Activated naive CD8-positive, alpha-beta T cell treated with anti-CD3 and anti-CD28 coated beads, Interleukin-2, amount 50 U/mL, for 24 hours (primary cell): ENCODE results near the gene LSM3.
A peak's percentile ranks its signal among the peaks of the same experiment; 100 is the strongest.

ENCODE experiments used
- ATAC-seq: fragments of 150-1000 bp; cut with Tn5 transposase; one replicate; pipeline ENCODE4 v1.10.0; 2021
- DNase-seq: peaks from one replicate; pipeline ENCODE4 v3.0.0; 2021
- H3K27ac Mint-ChIP-seq: one replicate; pipeline ENCODE4 v1.8.0; 2021; ENCODE audit warnings: mild to moderate bottlenecking, mixed read lengths
- H3K27me3 Mint-ChIP-seq: one replicate; pipeline ENCODE4 v1.8.0; 2021; ENCODE audit warnings: mixed read lengths
- H3K36me3 Mint-ChIP-seq: one replicate; pipeline ENCODE4 v1.8.0; 2021; ENCODE audit warnings: low read depth, mixed read lengths
- H3K4me1 Mint-ChIP-seq: one replicate; pipeline ENCODE4 v1.8.0; 2021; ENCODE audit warnings: mixed read lengths
- H3K4me3 Mint-ChIP-seq: one replicate; pipeline ENCODE4 v1.8.0; 2021; ENCODE audit warnings: mild to moderate bottlenecking, moderate library complexity, mixed read lengths
- H3K9me3 Mint-ChIP-seq: one replicate; pipeline ENCODE4 v1.8.0; 2021; ENCODE audit warnings: mixed read lengths

LSM3 gene

GRCh38 chr3:14183015-14183577 lies 4.5 kb downstream of the LSM3 start:
- Mint-ChIP-seq H3K27me3 (no peaks in the 10 kb centered on the region), H3K36me3 (peaks cover 40% of the 10 kb centered on the region), H3K9me3 (no peaks in the 10 kb centered on the region), H3K27ac (no peak overlapping the region), H3K4me1 (peaks cover 46% of the 10 kb centered on the region), H3K4me3 (no peak overlapping the region)
- ATAC-seq (no peak), DNase-seq (no peak)

- peaks cover 65% of the 10 kb centered on the region for H3K36me3 Mint-ChIP-seq
- H3K9me3 Mint-ChIP-seq, result no peaks in the 10 kb centered on the region
- H3K27ac Mint-ChIP-seq, result no peak overlapping the region
- ATAC-seq, result no peak
- H3K4me1 Mint-ChIP-seq, result peaks cover 58% of the 10 kb centered on the region
- H3K27me3 Mint-ChIP-seq, result no peaks in the 10 kb centered on the region
- no peak overlapping the region for H3K4me3 Mint-ChIP-seq
- no peak for DNase-seq
These were observed 8.3 kb downstream of the LSM3 start for GRCh38 chr3:14186854-14187458.

- Mint-ChIP-seq H3K4me1 (peaks cover 59% of the 10 kb centered on the region), H3K9me3 (no peaks in the 10 kb centered on the region), H3K27me3 (no peaks in the 10 kb centered on the region), H3K27ac (no peak overlapping the region), H3K36me3 (peaks cover 54% of the 10 kb centered on the region), H3K4me3 (no peak overlapping the region)
- ATAC-seq (no peak), DNase-seq (no peak)
These were observed 9.6 kb downstream of the LSM3 start for GRCh38 chr3:14188041-14188754.

GRCh38 chr3:14194865-14195264 lies 16.2 kb downstream of the LSM3 start:
- ATAC-seq (no peak), DNase-seq (no peak)
- Mint-ChIP-seq H3K4me3 (no peak overlapping the region), H3K9me3 (no peaks in the 10 kb centered on the region), H3K36me3 (peaks cover 58% of the 10 kb centered on the region), H3K4me1 (peaks cover 35% of the 10 kb centered on the region), H3K27ac (no peak overlapping the region), H3K27me3 (no peaks in the 10 kb centered on the region)

- Mint-ChIP-seq H3K27me3 (no peaks in the 10 kb centered on the region), H3K4me1 (no peaks in the 10 kb centered on the region), H3K36me3 (peaks cover 42% of the 10 kb centered on the region), H3K27ac (no peak overlapping the region), H3K9me3 (no peaks in the 10 kb centered on the region), H3K4me3 (no peak overlapping the region)
- ATAC-seq (no peak), DNase-seq (no peak)
These were observed 21.0 kb downstream of the LSM3 start for GRCh38 chr3:14199641-14200040.

- no peak for ATAC-seq
- Mint-ChIP-seq H3K36me3 (peaks cover 38% of the 10 kb centered on the region), H3K27me3 (no peaks in the 10 kb centered on the region), H3K4me3 (no peak overlapping the region), H3K27ac (no peak overlapping the region), H3K4me1 (no peaks in the 10 kb centered on the region), H3K9me3 (no peaks in the 10 kb centered on the region)
- DNase-seq, result no peak
These were observed 21.7 kb downstream of the LSM3 start for GRCh38 chr3:14200276-14200675.

- DNase-seq, result no peak
- ATAC-seq, result no peak
- H3K4me1 Mint-ChIP-seq, result no peaks in the 10 kb centered on the region
- H3K4me3 Mint-ChIP-seq, result no peak overlapping the region
- H3K27me3 Mint-ChIP-seq, result no peaks in the 10 kb centered on the region
- H3K36me3 Mint-ChIP-seq, result peaks cover 36% of the 10 kb centered on the region
- no peak overlapping the region for H3K27ac Mint-ChIP-seq
- H3K9me3 Mint-ChIP-seq, result no peaks in the 10 kb centered on the region
These were observed 22.2 kb downstream of the LSM3 start for GRCh38 chr3:14200841-14201240.

GRCh38 chr3:14201940-14202684 lies 23.5 kb downstream of the LSM3 start:
- peaks cover 26% of the 10 kb centered on the region for H3K36me3 Mint-ChIP-seq
- DNase-seq (no peak), ATAC-seq (no peak)
- no peak overlapping the region for H3K4me3 Mint-ChIP-seq
- H3K9me3 Mint-ChIP-seq, result no peaks in the 10 kb centered on the region
- H3K27ac Mint-ChIP-seq, result no peak overlapping the region
- no peaks in the 10 kb centered on the region for H3K27me3 Mint-ChIP-seq
- H3K4me1 Mint-ChIP-seq, result no peaks in the 10 kb centered on the region

- ATAC-seq, result no peak
- Mint-ChIP-seq H3K9me3 (no peaks in the 10 kb centered on the region), H3K36me3 (peaks cover 18% of the 10 kb centered on the region), H3K4me3 (no peak overlapping the region), H3K4me1 (no peaks in the 10 kb centered on the region), H3K27ac (no peak overlapping the region), H3K27me3 (no peaks in the 10 kb centered on the region)
- no peak for DNase-seq
These were observed 24.4 kb downstream of the LSM3 start for GRCh38 chr3:14202874-14203520.

- Mint-ChIP-seq H3K4me3 (no peak overlapping the region), H3K36me3 (peaks cover 14% of the 10 kb centered on the region), H3K27me3 (no peaks in the 10 kb centered on the region), H3K27ac (no peak overlapping the region), H3K4me1 (no peaks in the 10 kb centered on the region), H3K9me3 (no peaks in the 10 kb centered on the region)
- peak; percentile 46 for ATAC-seq
- DNase-seq, result peak; percentile 33
These were observed 25.0 kb downstream of the LSM3 start for GRCh38 chr3:14203521-14204079.

- no peak for DNase-seq
- Mint-ChIP-seq H3K36me3 (peaks cover 4% of the 10 kb centered on the region), H3K27ac (no peak overlapping the region), H3K27me3 (no peaks in the 10 kb centered on the region), H3K9me3 (no peaks in the 10 kb centered on the region), H3K4me1 (no peaks in the 10 kb centered on the region), H3K4me3 (no peak overlapping the region)
- ATAC-seq, result no peak
These were observed 26.1 kb downstream of the LSM3 start for GRCh38 chr3:14204515-14205284.

GRCh38 chr3:14206548-14207177 lies 28.0 kb downstream of the LSM3 start:
- DNase-seq (no peak), ATAC-seq (no peak)
- H3K4me3 Mint-ChIP-seq, result no peak overlapping the region
- no peaks in the 10 kb centered on the region for H3K27me3 Mint-ChIP-seq
- peaks cover 2% of the 10 kb centered on the region for H3K36me3 Mint-ChIP-seq
- no peaks in the 10 kb centered on the region for H3K9me3 Mint-ChIP-seq
- no peaks in the 10 kb centered on the region for H3K4me1 Mint-ChIP-seq
- H3K27ac Mint-ChIP-seq, result no peak overlapping the region

- H3K4me3 Mint-ChIP-seq, result no peak overlapping the region
- H3K36me3 Mint-ChIP-seq, result peaks cover 2% of the 10 kb centered on the region
- H3K27me3 Mint-ChIP-seq, result no peaks in the 10 kb centered on the region
- H3K4me1 Mint-ChIP-seq, result no peaks in the 10 kb centered on the region
- no peaks in the 10 kb centered on the region for H3K9me3 Mint-ChIP-seq
- DNase-seq (no peak), ATAC-seq (no peak)
- H3K27ac Mint-ChIP-seq, result no peak overlapping the region
These were observed 29.6 kb downstream of the LSM3 start for GRCh38 chr3:14208168-14208567.
